ENCODE data around the gene DGKI.

Gene DGKI

DNA sequence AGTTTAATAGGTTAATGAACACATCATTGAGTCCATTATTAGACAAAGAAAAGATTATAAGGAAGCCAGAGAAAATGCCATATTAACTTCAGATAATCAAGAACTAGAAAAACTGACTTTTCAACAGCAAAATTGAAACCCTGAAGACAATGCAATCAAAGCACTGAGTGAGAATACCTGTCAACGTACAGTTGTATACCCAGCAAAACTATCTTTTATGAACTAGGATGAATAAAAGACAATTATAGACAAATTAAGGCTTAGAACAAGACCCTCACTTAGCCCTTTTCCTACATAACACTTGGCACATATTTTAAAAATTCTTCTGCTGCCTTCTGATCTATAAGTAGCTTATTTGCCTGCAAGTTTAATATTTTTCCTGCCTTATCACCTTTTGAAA is 19.0 kb upstream of the DGKI start:
- TF ChIP-seq, protein P1, sequence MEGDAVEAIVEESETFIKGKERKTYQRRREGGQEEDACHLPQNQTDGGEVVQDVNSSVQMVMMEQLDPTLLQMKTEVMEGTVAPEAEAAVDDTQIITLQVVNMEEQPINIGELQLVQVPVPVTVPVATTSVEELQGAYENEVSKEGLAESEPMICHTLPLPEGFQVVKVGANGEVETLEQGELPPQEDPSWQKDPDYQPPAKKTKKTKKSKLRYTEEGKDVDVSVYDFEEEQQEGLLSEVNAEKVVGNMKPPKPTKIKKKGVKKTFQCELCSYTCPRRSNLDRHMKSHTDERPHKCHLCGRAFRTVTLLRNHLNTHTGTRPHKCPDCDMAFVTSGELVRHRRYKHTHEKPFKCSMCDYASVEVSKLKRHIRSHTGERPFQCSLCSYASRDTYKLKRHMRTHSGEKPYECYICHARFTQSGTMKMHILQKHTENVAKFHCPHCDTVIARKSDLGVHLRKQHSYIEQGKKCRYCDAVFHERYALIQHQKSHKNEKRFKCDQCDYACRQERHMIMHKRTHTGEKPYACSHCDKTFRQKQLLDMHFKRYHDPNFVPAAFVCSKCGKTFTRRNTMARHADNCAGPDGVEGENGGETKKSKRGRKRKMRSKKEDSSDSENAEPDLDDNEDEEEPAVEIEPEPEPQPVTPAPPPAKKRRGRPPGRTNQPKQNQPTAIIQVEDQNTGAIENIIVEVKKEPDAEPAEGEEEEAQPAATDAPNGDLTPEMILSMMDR (conservative IDR thresholded peaks at IDR 0.05; ENCODE audit: low read depth, low read length): no peak
- no peaks in the 10 kb centered on the region for H3K36me3 ChIP-seq (ENCODE audit: insufficient read depth)
- no peaks in the 10 kb centered on the region for H3K27me3 ChIP-seq (ENCODE audit: insufficient read depth, low read depth)
- H3K79me2 ChIP-seq (ENCODE audit: insufficient read depth, low read depth): no peaks in the 10 kb centered on the region
- no peak overlapping the region for H2AFZ ChIP-seq (ENCODE audit: low read depth)
- H3K4me1 ChIP-seq (ENCODE audit: low read depth, poor library complexity, severe bottlenecking): no peaks in the 10 kb centered on the region
- H4K20me1 ChIP-seq (ENCODE audit: insufficient read depth): no peaks in the 10 kb centered on the region
- H3K4me2 ChIP-seq: no peak overlapping the region
- H3K27ac ChIP-seq: no peak overlapping the region
- H3K9ac ChIP-seq: no peak overlapping the region
- H3K4me3 ChIP-seq (IDR thresholded peaks at IDR 0.05; ENCODE audit: insufficient read depth, low read depth, low read length): no peak overlapping the region

DNA sequence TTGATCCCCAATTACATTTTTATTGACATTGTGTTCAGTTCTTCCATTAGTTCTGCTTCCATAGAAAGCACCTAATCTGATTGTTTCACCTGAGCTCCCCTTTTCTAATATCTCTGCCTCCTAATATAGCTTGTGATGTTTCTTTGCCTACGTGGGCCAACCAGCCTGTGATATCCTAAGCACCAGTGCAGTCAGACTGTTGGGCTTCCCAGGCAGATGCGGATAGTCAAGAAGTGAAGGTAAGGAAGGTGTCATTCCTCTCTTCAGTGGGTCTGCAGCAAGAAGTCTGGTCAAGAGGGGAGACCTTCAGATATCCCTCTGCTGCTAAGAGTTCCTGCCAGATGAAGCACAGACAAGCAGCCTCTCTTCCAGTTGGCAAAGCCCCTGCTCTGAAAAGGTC is 16.2 kb upstream of the DGKI start:
- no peaks in the 10 kb centered on the region for H3K27me3 ChIP-seq (ENCODE audit: insufficient read depth, low read depth)
- H3K9ac ChIP-seq: no peak overlapping the region
- no peaks in the 10 kb centered on the region for H3K36me3 ChIP-seq (ENCODE audit: insufficient read depth)
- no peak overlapping the region for H2AFZ ChIP-seq (ENCODE audit: low read depth)
- TF ChIP-seq, protein P1 (conservative IDR thresholded peaks at IDR 0.05; ENCODE audit: low read depth, low read length): no peak
- H3K4me2 ChIP-seq: no peak overlapping the region
- no peak overlapping the region for H3K4me3 ChIP-seq (IDR thresholded peaks at IDR 0.05; ENCODE audit: insufficient read depth, low read depth, low read length)
- no peaks in the 10 kb centered on the region for H4K20me1 ChIP-seq (ENCODE audit: insufficient read depth)
- no peaks in the 10 kb centered on the region for H3K4me1 ChIP-seq (ENCODE audit: low read depth, poor library complexity, severe bottlenecking)
- no peak overlapping the region for H3K27ac ChIP-seq
- H3K79me2 ChIP-seq (ENCODE audit: insufficient read depth, low read depth): no peaks in the 10 kb centered on the region

DNA sequence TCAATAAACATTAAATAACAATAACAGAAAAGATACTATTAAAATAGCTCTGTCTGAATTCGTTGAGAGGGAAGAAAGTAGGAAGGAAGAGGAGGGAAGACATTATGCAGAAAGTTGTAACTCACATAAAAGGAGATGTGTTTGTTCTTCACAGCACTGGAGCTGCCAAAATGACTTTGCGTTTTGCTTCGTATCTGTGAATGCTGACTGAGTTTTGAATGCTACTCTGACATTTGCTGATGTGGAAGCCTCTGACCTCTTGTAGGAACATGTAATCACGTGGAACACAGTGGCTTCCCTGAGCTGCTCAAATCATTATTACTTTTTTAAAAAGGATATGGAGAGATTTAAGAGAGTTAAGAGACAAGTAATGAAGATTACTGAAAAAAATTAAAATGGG is 15.6 kb upstream of the DGKI start:
- H3K27ac ChIP-seq: no peak overlapping the region
- H3K79me2 ChIP-seq (ENCODE audit: insufficient read depth, low read depth): no peaks in the 10 kb centered on the region
- H3K4me3 ChIP-seq (IDR thresholded peaks at IDR 0.05; ENCODE audit: insufficient read depth, low read depth, low read length): no peak overlapping the region
- H2AFZ ChIP-seq (ENCODE audit: low read depth): no peak overlapping the region
- H3K9ac ChIP-seq: no peak overlapping the region
- no peaks in the 10 kb centered on the region for H3K4me1 ChIP-seq (ENCODE audit: low read depth, poor library complexity, severe bottlenecking)
- no peaks in the 10 kb centered on the region for H3K27me3 ChIP-seq (ENCODE audit: insufficient read depth, low read depth)
- TF ChIP-seq, protein P1 (conservative IDR thresholded peaks at IDR 0.05; ENCODE audit: low read depth, low read length): no peak
- H4K20me1 ChIP-seq (ENCODE audit: insufficient read depth): no peaks in the 10 kb centered on the region
- H3K4me2 ChIP-seq: no peak overlapping the region
- no peaks in the 10 kb centered on the region for H3K36me3 ChIP-seq (ENCODE audit: insufficient read depth)

DNA sequence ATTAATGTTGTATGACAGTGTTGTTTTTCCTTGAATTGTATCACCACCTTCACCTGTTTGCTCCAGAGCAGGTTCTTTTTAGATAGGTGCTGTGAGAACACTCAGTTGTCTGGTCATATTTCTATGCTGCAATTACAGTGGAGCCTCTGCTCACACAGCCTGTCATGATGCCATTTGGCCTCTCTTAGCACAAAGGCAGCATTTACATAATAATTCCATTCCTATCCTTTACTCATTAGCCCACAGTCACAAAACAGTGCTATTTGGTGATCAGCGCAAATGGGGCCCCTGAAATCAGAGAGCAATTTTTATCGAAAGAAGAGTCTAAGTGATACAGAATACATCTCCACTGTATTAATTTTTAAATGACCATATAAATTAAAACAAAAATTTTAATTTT is 13.8 kb upstream of the DGKI start:
- Histone ChIP-seq H3K27ac (no peak overlapping the region), H3K36me3 (ENCODE audit: insufficient read depth) (no peaks in the 10 kb centered on the region), H3K4me3 (IDR thresholded peaks at IDR 0.05; ENCODE audit: insufficient read depth, low read depth, low read length) (no peak overlapping the region), H3K27me3 (ENCODE audit: insufficient read depth, low read depth) (no peaks in the 10 kb centered on the region), H2AFZ (ENCODE audit: low read depth) (no peak overlapping the region), H4K20me1 (ENCODE audit: insufficient read depth) (no peaks in the 10 kb centered on the region), H3K4me1 (ENCODE audit: low read depth, poor library complexity, severe bottlenecking) (no peaks in the 10 kb centered on the region), H3K79me2 (ENCODE audit: insufficient read depth, low read depth) (no peaks in the 10 kb centered on the region), H3K9ac (no peak overlapping the region), H3K4me2 (no peak overlapping the region)
- TF ChIP-seq, protein P1 (conservative IDR thresholded peaks at IDR 0.05; ENCODE audit: low read depth, low read length): no peak

DNA sequence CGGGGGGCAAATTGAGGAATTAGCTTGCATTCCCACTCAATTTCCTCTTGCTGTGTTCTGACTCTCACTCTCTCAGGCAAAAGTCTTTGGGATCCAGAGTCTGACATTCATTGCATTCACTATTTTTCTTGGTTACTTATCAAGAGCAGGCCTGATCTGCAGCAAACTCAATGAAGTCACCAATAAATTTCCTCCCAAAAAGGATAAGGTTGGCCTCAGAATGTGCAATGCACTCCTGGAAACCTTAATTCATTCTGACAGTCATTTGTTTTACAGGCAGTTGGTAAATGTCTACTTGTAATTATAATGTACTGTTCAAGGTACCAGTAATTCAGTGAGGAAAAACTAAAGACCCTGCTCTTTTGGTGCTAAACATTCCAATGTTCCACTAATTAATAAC is 6.3 kb upstream of the DGKI start:
- TF ChIP-seq, protein P1 (conservative IDR thresholded peaks at IDR 0.05; ENCODE audit: low read depth, low read length): no peak
- Histone ChIP-seq H3K9ac (no peak overlapping the region), H3K27ac (no peak overlapping the region), H3K4me2 (no peak overlapping the region), H4K20me1 (ENCODE audit: insufficient read depth) (no peaks in the 10 kb centered on the region), H3K79me2 (ENCODE audit: insufficient read depth, low read depth) (no peaks in the 10 kb centered on the region), H3K4me1 (ENCODE audit: low read depth, poor library complexity, severe bottlenecking) (peaks cover 10% of the 10 kb centered on the region), H3K27me3 (ENCODE audit: insufficient read depth, low read depth) (no peaks in the 10 kb centered on the region), H3K4me3 (IDR thresholded peaks at IDR 0.05; ENCODE audit: insufficient read depth, low read depth, low read length) (no peak overlapping the region), H3K36me3 (ENCODE audit: insufficient read depth) (no peaks in the 10 kb centered on the region), H2AFZ (ENCODE audit: low read depth) (no peak overlapping the region)

Data from KMS-11 (cell line).